Stimulated activated memory B cell treated with anti-CD40 and anti-IgM and Interleukin-4, amounts not matched to agents 10 μg/mL and 1 μg/mL and 100 μg/mL, for 72 hours (primary cell): ENCODE measurements around the gene SQSTM1.
"Not testable (repeated sequence)": the region's sequence is repeated elsewhere in the genome, so short reads cannot be mapped to it uniquely, and the experiment has no call there.

Experiments used
- ATAC-seq: fragments of 150-1000 bp; cut with Tn5 transposase; 2 replicates; pipeline ENCODE4 v1.10.0; 2021
- H3K27ac Mint-ChIP-seq: one replicate; pipeline ENCODE4 v1.8.0; 2022; ENCODE audit warnings: mild to moderate bottlenecking, mixed read lengths
- H3K27me3 Mint-ChIP-seq: one replicate; pipeline ENCODE4 v1.8.0; 2022; ENCODE audit warnings: mixed read lengths
- H3K36me3 Mint-ChIP-seq: one replicate; pipeline ENCODE4 v1.8.0; 2022; ENCODE audit warnings: mixed read lengths
- H3K4me1 Mint-ChIP-seq: one replicate; pipeline ENCODE4 v1.8.0; 2022; ENCODE audit warnings: mixed read lengths
- H3K4me3 Mint-ChIP-seq: one replicate; pipeline ENCODE4 v1.8.0; 2022; ENCODE audit warnings: mild to moderate bottlenecking, moderate library complexity, mixed read lengths
- H3K9me3 Mint-ChIP-seq: one replicate; pipeline ENCODE4 v1.8.0; 2022; ENCODE audit warnings: mixed read lengths

Gene SQSTM1

GRCh38 chr5:179865491-179866240, 45.0 kb downstream of the SQSTM1 start:
- Mint-ChIP-seq H3K9me3 (no peaks in the 10 kb centered on the region), H3K27me3 (no peaks in the 10 kb centered on the region), H3K4me3 (no peak overlapping the region), H3K27ac (peak overlapping the region; percentile 35), H3K4me1 (peaks cover 18% of the 10 kb centered on the region), H3K36me3 (peaks cover 66% of the 10 kb centered on the region)
- ATAC-seq = no peak

- peaks cover 73% of the 10 kb centered on the region for H3K36me3 Mint-ChIP-seq
Measured at GRCh38 chr5:179866241-179867078, 45.8 kb downstream of the SQSTM1 start.

GRCh38 chr5:179867079-179867465, 46.4 kb downstream of the SQSTM1 start:
- no peak for ATAC-seq
- H3K36me3 Mint-ChIP-seq = peaks cover 74% of the 10 kb centered on the region
- H3K27ac Mint-ChIP-seq = peak overlapping the region; percentile 13
- peaks cover 18% of the 10 kb centered on the region for H3K4me1 Mint-ChIP-seq
- no peaks in the 10 kb centered on the region for H3K9me3 Mint-ChIP-seq
- H3K27me3 Mint-ChIP-seq = no peaks in the 10 kb centered on the region
- no peak overlapping the region for H3K4me3 Mint-ChIP-seq

More at GRCh38 chr5:179866241-179867078, 45.8 kb downstream of the SQSTM1 start:
- H3K27ac Mint-ChIP-seq = no peak overlapping the region
- peaks cover 18% of the 10 kb centered on the region for H3K4me1 Mint-ChIP-seq
- no peak overlapping the region for H3K4me3 Mint-ChIP-seq
- H3K9me3 Mint-ChIP-seq = no peaks in the 10 kb centered on the region
- H3K27me3 Mint-ChIP-seq = no peaks in the 10 kb centered on the region
- ATAC-seq = peak; percentile 65

- Mint-ChIP-seq H3K4me3 (no peak overlapping the region), H3K27me3 (no peaks in the 10 kb centered on the region), H3K36me3 (peaks cover 75% of the 10 kb centered on the region), H3K27ac (peak overlapping the region; percentile 13), H3K9me3 (no peaks in the 10 kb centered on the region), H3K4me1 (peaks cover 18% of the 10 kb centered on the region)
- no peak for ATAC-seq
Measured at GRCh38 chr5:179867476-179867875, 46.8 kb downstream of the SQSTM1 start.

GRCh38 chr5:179868541-179868940, 47.8 kb downstream of the SQSTM1 start:
- Mint-ChIP-seq H3K4me1 (peaks cover 18% of the 10 kb centered on the region), H3K9me3 (no peaks in the 10 kb centered on the region), H3K4me3 (no peak overlapping the region), H3K36me3 (peaks cover 65% of the 10 kb centered on the region), H3K27me3 (no peaks in the 10 kb centered on the region), H3K27ac (no peak overlapping the region)
- no peak for ATAC-seq

GRCh38 chr5:179869101-179869500, 48.4 kb downstream of the SQSTM1 start:
- no peak for ATAC-seq
- H3K27ac Mint-ChIP-seq = no peak overlapping the region
- H3K4me3 Mint-ChIP-seq = no peak overlapping the region
- H3K9me3 Mint-ChIP-seq = no peaks in the 10 kb centered on the region
- peaks cover 63% of the 10 kb centered on the region for H3K36me3 Mint-ChIP-seq
- H3K4me1 Mint-ChIP-seq = peaks cover 18% of the 10 kb centered on the region
- no peaks in the 10 kb centered on the region for H3K27me3 Mint-ChIP-seq

- no peak for ATAC-seq
- H3K4me3 Mint-ChIP-seq = no peak overlapping the region
- peaks cover 18% of the 10 kb centered on the region for H3K4me1 Mint-ChIP-seq
- H3K9me3 Mint-ChIP-seq = no peaks in the 10 kb centered on the region
- H3K27ac Mint-ChIP-seq = no peak overlapping the region
- H3K27me3 Mint-ChIP-seq = no peaks in the 10 kb centered on the region
- peaks cover 65% of the 10 kb centered on the region for H3K36me3 Mint-ChIP-seq
Measured at GRCh38 chr5:179869641-179870402, 49.1 kb downstream of the SQSTM1 start.

- H3K36me3 Mint-ChIP-seq = peaks cover 65% of the 10 kb centered on the region
- no peak for ATAC-seq
- H3K9me3 Mint-ChIP-seq = no peaks in the 10 kb centered on the region
- no peaks in the 10 kb centered on the region for H3K27me3 Mint-ChIP-seq
- H3K27ac Mint-ChIP-seq = no peak overlapping the region
- peaks cover 12% of the 10 kb centered on the region for H3K4me1 Mint-ChIP-seq
- no peak overlapping the region for H3K4me3 Mint-ChIP-seq
Measured at GRCh38 chr5:179870403-179870903, 49.7 kb downstream of the SQSTM1 start.

GRCh38 chr5:179870952-179871351, 50.2 kb downstream of the SQSTM1 start:
- no peak overlapping the region for H3K4me3 Mint-ChIP-seq
- no peak overlapping the region for H3K27ac Mint-ChIP-seq
- no peaks in the 10 kb centered on the region for H3K9me3 Mint-ChIP-seq
- no peaks in the 10 kb centered on the region for H3K27me3 Mint-ChIP-seq
- no peak for ATAC-seq
- H3K4me1 Mint-ChIP-seq = peaks cover 10% of the 10 kb centered on the region
- H3K36me3 Mint-ChIP-seq = peaks cover 66% of the 10 kb centered on the region

GRCh38 chr5:179871533-179871932, 50.8 kb downstream of the SQSTM1 start:
- peaks cover 72% of the 10 kb centered on the region for H3K36me3 Mint-ChIP-seq
- not testable (repeated sequence) for H3K4me3 Mint-ChIP-seq, ATAC-seq, H3K4me1 Mint-ChIP-seq, H3K27me3 Mint-ChIP-seq, H3K9me3 Mint-ChIP-seq, H3K27ac Mint-ChIP-seq

- no peak overlapping the region for H3K27ac Mint-ChIP-seq
- H3K9me3 Mint-ChIP-seq = no peaks in the 10 kb centered on the region
- H3K4me3 Mint-ChIP-seq = no peak overlapping the region
- no peak for ATAC-seq
- peaks cover 69% of the 10 kb centered on the region for H3K36me3 Mint-ChIP-seq
- peaks cover 2% of the 10 kb centered on the region for H3K4me1 Mint-ChIP-seq
- H3K27me3 Mint-ChIP-seq = no peaks in the 10 kb centered on the region
Measured at GRCh38 chr5:179872055-179872827, 51.5 kb downstream of the SQSTM1 start.

- no peak for ATAC-seq
- Mint-ChIP-seq H3K27me3 (no peaks in the 10 kb centered on the region), H3K27ac (no peak overlapping the region), H3K9me3 (no peaks in the 10 kb centered on the region), H3K36me3 (peaks cover 69% of the 10 kb centered on the region), H3K4me1 (no peaks in the 10 kb centered on the region), H3K4me3 (no peak overlapping the region)
Measured at GRCh38 chr5:179872828-179873575, 52.3 kb downstream of the SQSTM1 start.

- Mint-ChIP-seq H3K27ac (peak overlapping the region; percentile 28), H3K9me3 (no peaks in the 10 kb centered on the region), H3K27me3 (no peaks in the 10 kb centered on the region), H3K4me3 (no peak overlapping the region), H3K4me1 (no peaks in the 10 kb centered on the region), H3K36me3 (peaks cover 67% of the 10 kb centered on the region)
- ATAC-seq = no peak
Measured at GRCh38 chr5:179873588-179874110, 52.9 kb downstream of the SQSTM1 start.

- no peaks in the 10 kb centered on the region for H3K4me1 Mint-ChIP-seq
- no peaks in the 10 kb centered on the region for H3K9me3 Mint-ChIP-seq
- H3K4me3 Mint-ChIP-seq = no peak overlapping the region
- peak overlapping the region; percentile 28 for H3K27ac Mint-ChIP-seq
- H3K27me3 Mint-ChIP-seq = no peaks in the 10 kb centered on the region
- no peak for ATAC-seq
- H3K36me3 Mint-ChIP-seq = peaks cover 65% of the 10 kb centered on the region
Measured at GRCh38 chr5:179874136-179874535, 53.4 kb downstream of the SQSTM1 start.
